ENCODE data around the gene SNX4.
"Not testable (repeated sequence)": the region's sequence is repeated elsewhere in the genome, so short reads cannot be mapped to it uniquely, and the experiment has no call there.

Gene SNX4

GRCh38 chr3:125461896-125462295 lies 58.1 kb downstream of the SNX4 start:
- DNase-seq, result no peak

- DNase-seq, result no peak
Measured at GRCh38 chr3:125460233-125460632, 59.8 kb downstream of the SNX4 start.

GRCh38 chr3:125443923-125444322 lies 76.1 kb downstream of the SNX4 start:
- no peak for DNase-seq

GRCh38 chr3:125442506-125442905 lies 77.5 kb downstream of the SNX4 start:
- DNase-seq, result no peak

GRCh38 chr3:125440970-125441369 lies 79.0 kb downstream of the SNX4 start:
- no peak for DNase-seq

- no peak for DNase-seq
Measured at GRCh38 chr3:125440559-125440955, 79.4 kb downstream of the SNX4 start.

GRCh38 chr3:125437631-125438435 lies 82.2 kb downstream of the SNX4 start:
- DNase-seq, result peak; percentile 51

- DNase-seq, result no peak
Measured at GRCh38 chr3:125436921-125437320, 83.1 kb downstream of the SNX4 start.

GRCh38 chr3:125435231-125435630 lies 84.8 kb downstream of the SNX4 start:
- no peak for DNase-seq

- peak; percentile 11 for DNase-seq
Measured at GRCh38 chr3:125434582-125435011, 85.4 kb downstream of the SNX4 start.

- no peak for DNase-seq
Measured at GRCh38 chr3:125433611-125434041, 86.4 kb downstream of the SNX4 start.

GRCh38 chr3:125433091-125433534 lies 86.9 kb downstream of the SNX4 start:
- DNase-seq, result no peak

- no peak for DNase-seq
Measured at GRCh38 chr3:125431912-125432790, 87.9 kb downstream of the SNX4 start.

GRCh38 chr3:125431391-125431790 lies 88.6 kb downstream of the SNX4 start:
- DNase-seq, result no peak

GRCh38 chr3:125428216-125428830 lies 91.7 kb downstream of the SNX4 start:
- no peak for DNase-seq

GRCh38 chr3:125418306-125418705 lies 101.7 kb downstream of the SNX4 start:
- DNase-seq, result no peak

GRCh38 chr3:125416235-125416634 lies 103.8 kb downstream of the SNX4 start:
- DNase-seq, result no peak

- DNase-seq, result no peak
Measured at GRCh38 chr3:125414669-125415068, 105.3 kb downstream of the SNX4 start.

- DNase-seq, result no peak
Measured at GRCh38 chr3:125410922-125411321, 109.1 kb downstream of the SNX4 start.

- no peak for DNase-seq
Measured at GRCh38 chr3:125406070-125406469, 113.9 kb downstream of the SNX4 start.

GRCh38 chr3:125405515-125405914 lies 114.5 kb downstream of the SNX4 start:
- not testable (repeated sequence) for DNase-seq

GRCh38 chr3:125403789-125404188 lies 116.2 kb downstream of the SNX4 start:
- DNase-seq, result no peak

- DNase-seq, result no peak
Measured at GRCh38 chr3:125402639-125403038, 117.4 kb downstream of the SNX4 start.

Data from stimulated activated CD4-positive, alpha-beta T cell treated with anti-CD3 and anti-CD28 coated beads, Interleukin-1b, Interleukin-23, amount 100 ng/mL, for 48 hours (primary cell).